Fibroblast of skin of abdomen (primary cell): ENCODE measurements around the gene CNTN3.
A peak's percentile ranks its signal among the peaks of the same experiment; 100 is the strongest.

ENCODE experiments used
- DNase-seq: peaks from one replicate; pipeline ENCODE4 v3.0.0-alpha.2; 2013

Gene CNTN3

DNA sequence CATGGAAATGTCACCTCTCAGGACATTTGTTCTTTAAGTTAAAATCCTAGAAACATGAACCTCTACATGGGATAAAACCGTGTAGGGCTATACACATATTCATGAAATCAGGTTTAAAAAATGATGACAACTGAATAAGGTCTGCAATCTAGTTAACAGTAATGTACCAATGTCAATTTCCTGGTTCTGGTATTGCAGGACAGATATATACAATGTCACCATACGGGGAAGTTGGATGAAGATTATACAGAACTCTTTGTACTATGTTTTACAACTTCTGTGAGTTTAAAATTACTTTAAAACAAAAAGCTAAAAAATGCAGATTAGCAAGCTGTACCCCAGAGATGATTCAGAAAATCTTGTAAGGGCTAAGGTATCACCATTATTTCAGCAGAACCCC, 6.7 kb downstream of the CNTN3 start:
- no peak for DNase-seq

DNA sequence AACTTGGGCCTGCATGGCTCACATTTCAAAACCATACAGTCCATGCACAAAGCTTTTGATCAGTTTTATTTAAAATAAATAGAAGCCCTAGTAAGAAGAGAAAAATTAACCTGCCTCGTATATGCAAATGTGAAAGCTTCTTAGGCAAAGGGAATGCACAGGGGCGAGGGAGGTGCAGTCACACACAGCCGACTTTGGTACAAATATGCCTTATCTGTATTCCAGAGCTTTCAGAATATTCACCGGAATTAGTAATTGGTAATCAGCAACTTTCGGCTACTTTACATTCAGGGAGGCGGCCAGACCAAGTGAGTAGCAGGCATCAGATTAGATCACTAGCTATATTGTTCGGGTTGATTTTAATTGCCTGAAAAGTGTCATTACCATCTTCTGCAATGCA, 7.5 kb downstream of the CNTN3 start:
- DNase-seq: no peak

DNA sequence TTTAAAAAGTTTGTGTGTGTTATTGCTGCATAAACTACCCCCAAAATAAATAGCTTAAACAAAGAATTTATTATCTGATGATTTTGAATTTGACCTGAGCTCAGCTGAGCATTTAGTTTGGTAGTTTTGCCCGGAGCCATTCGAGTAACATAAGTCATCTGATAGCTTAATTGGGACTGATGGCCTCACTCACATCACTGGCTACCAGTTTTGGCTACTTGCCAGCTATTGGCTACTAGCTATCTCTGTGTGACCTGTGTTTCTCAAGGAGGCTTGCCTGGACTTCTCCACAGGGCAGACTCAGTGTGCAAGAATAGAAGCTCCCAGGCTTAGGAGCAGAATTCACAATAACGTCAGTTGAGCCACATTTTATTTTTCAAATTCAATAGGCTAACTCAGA, 9.0 kb downstream of the CNTN3 start:
- DNase-seq: no peak

DNA sequence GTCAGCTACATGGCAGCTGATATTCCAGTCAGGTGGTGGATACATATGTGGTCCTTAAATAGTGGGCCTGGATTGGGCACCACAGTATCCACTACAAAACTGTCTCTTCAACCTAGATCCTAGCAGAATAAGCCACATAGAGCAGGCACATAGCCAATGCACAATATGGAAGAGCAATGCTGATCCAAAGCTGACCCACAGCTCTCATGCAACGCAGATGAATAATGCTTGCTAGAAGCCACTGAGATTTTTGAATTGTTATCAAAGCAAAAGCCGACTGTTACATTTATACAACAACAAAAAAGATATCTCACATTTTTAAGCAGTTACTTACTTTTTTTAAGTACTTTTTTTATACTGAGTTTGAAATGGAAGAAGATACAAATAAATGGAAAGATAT, 11.2 kb downstream of the CNTN3 start:
- no peak for DNase-seq

DNA sequence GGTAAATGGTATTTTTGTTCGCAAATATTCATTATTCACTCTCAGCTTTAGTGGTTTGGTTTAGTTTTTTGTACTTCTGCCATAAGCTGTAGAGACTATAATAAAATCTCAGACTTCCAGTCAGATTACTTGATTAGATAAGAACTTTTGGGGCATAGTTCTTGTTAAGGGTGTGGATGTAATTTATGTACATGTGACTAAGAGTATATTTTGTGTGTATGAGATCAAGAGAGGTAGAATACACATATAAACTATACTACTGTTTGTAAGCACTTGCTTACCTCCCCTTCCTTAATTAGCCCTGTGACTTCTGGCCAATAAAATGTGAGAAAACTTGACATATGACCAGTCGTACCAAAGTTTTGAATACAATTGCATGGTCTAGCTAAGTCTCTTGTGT, 12.0 kb downstream of the CNTN3 start:
- no peak for DNase-seq

DNA sequence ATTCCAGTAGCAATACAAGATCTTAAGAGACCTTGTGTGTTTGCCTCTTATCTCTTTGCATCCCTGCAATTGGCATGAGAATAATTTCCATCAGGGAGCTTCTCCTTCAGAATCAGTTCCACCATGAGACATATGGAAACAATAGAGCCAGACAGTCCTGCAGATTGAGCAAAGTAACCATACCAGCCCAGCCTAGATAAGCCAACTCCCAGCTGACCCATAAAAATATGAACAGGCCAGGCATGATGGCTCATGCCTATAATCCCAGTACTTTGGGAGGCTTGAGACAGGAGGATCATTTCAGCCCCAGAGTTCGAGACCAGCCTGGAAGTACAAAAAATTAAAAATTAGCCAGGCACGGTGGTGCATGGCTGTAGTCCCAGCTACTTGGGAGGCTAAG, 12.7 kb downstream of the CNTN3 start:
- DNase-seq: no peak

DNA sequence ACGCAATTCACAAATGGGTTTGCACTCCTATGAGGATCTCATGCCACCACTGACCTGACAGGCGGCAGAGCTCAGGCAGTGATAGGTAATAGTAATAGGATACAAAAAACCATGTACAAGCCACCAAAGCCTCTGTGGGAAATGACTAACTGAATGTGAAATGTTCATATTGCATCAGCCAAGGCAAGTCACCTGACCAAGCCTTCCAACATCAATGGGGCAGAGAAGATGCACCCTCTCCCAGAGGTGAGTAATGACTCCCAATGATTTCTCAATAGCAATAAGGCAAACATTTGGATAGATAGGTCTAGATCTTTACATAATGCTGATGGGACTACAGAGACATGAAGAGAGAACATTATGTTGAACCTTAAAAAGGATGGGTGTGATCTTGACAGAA, 14.9 kb downstream of the CNTN3 start:
- DNase-seq: peak; percentile 48

DNA sequence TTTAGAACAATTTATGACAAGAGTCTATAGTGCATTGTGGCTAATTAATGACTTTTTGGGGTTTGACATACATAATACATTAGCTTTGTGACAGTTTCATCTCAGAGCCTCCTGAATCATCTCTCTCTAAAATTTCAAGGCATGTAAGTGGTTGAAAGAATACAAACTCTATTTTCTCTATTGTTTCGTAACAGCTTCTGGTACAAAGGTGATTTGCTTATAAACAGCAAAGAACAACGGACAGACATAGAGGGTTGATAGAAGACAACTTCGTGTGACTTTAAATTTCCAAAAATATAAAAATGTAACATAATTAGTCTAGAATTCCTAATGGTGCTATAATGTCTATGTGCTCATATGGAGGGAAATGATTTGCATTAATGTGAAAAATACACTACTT, 21.3 kb downstream of the CNTN3 start:
- DNase-seq: no peak

DNA sequence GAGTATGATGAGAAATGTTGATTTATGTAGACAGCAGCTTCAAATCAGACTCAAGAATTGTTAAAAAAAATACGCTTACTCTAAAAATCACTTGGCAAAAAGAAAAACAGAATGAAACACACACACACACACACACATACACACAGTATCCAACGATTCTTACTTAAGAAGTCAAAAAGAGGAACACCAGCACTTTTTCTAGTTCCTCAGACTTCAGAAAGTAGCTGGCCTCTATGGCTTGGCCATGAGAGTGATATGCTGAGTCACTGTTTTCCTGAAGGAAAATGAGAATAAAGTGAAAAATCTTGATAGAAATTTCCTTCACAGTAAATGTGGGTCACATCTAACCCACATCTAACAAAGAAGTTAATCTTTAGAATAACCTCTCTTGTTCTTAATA, 22.1 kb downstream of the CNTN3 start:
- DNase-seq: peak; percentile 36

DNA sequence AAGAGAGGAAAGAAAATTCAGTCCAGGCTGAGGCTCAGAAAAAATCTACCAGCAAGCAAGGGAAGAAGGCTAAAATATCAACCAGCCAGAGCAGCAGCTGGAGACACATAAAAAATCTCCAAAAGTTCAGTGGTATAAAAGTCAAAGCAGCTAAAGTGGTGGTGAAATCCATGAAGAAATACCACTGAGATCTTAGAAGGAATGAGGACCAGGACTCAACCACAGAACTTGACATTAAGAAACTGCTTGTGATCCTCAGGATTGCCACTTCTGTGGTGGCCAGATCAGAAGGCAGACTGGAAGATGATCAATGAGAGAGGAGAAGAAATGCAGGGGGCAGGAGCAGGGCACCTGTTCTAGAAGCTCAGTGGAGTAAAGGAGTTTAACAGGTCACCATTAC, 22.5 kb downstream of the CNTN3 start:
- no peak for DNase-seq

DNA sequence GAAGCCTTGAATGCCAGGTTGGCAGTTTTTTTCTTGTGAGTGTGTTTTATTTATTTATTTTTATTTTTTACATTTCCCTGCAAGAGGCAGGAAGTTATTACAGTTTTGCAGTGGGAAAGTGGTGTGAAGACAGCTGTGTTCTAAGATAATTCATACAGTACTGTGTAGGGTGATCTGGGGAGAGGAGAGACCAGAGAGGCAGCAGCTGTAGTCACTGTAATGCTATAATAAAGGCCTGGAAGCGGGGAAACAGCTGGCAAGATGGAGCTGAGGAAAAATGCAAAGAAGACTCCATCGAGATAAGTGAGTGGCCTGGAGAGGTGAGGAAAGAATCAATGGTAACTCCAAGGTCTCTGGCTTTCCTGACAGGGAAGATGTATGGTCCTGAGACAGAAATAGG, 23.1 kb downstream of the CNTN3 start:
- DNase-seq: no peak

DNA sequence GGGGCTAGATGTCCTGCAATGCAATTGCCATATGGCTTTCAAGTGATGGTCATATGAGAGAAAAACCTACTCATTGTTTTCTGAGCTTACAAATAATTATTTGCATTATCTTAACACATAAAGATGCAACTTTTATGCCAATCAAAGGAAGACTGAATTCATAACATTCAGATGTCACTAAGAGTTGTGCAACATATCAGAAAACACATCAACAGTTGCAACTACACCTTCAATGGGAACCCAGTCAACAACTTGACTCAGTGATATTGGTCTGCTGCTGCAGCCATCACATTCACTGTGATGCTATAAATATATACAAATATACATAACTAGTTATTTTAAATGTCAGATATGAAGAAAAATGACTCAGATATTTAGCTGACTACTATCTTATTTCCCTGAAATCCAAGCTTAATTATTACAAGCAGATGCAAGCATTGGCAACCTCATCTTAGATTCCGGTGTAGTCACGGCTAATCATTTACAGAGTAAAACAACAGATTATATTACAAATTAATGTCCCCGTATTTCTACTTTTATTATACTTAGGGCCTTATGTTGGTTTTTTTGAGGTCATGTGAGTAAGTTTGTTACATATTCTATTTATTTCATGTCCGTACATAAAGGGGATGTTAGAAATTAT, 23.7 kb downstream of the CNTN3 start:
- peak; percentile 32 for DNase-seq

DNA sequence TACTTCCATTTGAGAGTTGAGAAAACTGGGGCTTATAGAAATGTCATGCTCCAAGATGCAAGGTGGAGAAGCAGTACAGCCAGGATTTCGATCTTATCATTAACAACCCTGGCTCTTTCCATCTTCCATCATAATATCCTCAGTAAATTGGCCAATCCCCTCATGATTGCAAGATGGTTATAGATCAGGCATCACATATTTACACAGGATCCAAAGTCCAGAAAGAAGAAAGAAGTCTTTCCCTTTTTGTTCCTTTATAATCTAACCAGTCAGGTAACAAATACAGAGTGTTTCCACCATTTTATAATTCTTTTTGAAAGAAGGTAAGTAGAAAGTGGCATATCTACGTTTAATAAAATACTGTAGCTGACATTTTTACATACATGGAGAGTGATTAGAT, 29.7 kb downstream of the CNTN3 start:
- DNase-seq: no peak

DNA sequence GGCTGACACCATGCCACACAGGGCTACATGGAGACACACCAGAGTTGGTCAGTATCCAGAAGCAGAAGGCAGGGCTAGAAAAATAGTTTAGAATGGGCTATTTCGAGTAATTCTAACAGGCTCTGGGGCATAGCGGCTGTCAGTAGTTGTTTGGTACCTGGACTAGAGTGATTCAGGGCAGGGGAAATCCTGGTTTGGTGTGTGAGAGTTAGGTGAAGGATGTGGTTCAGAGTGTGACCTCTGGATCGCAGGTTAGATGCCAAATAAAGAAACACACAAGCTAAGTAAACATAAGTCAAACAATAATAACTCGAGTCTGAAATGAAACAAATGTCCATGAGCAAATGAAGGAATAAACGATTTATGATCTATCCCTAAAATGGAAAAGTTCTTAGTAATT, 31.5 kb downstream of the CNTN3 start:
- no peak for DNase-seq

DNA sequence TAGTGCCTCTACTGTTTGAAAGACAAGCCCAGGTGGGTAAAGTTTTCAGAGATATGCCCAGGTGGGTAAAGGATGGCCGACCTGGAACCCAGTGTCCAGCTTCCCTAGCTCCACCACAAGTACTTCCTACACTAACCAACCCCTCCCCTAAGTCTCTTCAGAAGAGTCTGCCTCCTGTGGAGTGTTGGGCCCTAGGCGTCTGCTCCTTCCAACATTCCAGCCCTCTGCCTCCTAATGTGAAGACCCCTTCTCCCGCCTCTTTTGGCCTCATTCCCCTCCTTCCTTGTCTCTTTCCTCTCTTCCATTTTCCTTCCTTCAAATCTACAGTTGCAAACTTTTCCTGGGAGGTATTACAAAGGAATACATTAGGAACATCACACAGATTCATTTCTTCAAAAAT, 38.6 kb downstream of the CNTN3 start:
- no peak for DNase-seq

DNA sequence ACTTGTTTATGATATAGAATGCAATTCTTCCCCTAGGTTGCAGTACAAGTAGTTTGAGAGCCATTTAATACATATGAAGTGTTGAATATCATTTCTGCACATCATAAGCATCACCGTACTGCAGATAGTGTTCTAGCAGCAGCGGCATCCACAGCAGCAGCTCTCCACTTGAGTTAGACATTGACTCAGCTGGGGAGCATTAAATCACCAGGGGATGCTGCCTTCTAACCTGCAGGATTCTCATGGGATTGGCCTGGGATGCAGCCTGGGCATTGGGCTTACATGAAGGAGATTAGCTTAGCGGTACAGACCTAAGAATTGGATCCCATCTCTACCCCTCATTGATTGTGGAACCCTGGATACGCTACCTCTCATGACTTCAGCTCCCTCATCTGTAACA, 43.3 kb downstream of the CNTN3 start:
- no peak for DNase-seq
